Mesodermal cell (in vitro differentiated cells): ENCODE data around the gene GATB.

Experiments used
- H3K27ac ChIP-seq: 2 replicates; pipeline ENCODE4 v1.7.0; 2013; ENCODE audit warnings: mild to moderate bottlenecking, low read depth, low read length, moderate library complexity; ENCODE audit not compliant: severe bottlenecking
- H3K36me3 ChIP-seq: 2 replicates; pipeline ENCODE4 v1.7.1; 2013; ENCODE audit warnings: mild to moderate bottlenecking, low read length, moderate library complexity; ENCODE audit not compliant: control insufficient read depth, insufficient read depth
- H3K4me1 ChIP-seq: one replicate; pipeline ENCODE4 v1.7.1; 2013; ENCODE audit warnings: mild to moderate bottlenecking, low read length; ENCODE audit not compliant: insufficient read depth, control insufficient read depth, poor library complexity, severe bottlenecking
- H3K4me3 ChIP-seq: 2 replicates; pipeline ENCODE4 v1.7.0; 2013; ENCODE audit warnings: low read length, control low read depth, mild to moderate bottlenecking; ENCODE audit not compliant: insufficient read depth, poor library complexity, severe bottlenecking; ENCODE audit errors: extremely low read depth
- H3K9me3 ChIP-seq: 2 replicates; pipeline ENCODE4 v1.7.1; 2013; ENCODE audit warnings: mild to moderate bottlenecking, low read length, moderate library complexity; ENCODE audit not compliant: control insufficient read depth
- WGBS, 2 experiments: methylation state at CpG; one replicate each; pipeline ENCODE4 v1.1.5; 2013; ENCODE audit warnings: missing lambda C conversion rate in 2 of 2; ENCODE audit not compliant: insufficient coverage in 2 of 2; 5-methylcytosine and 5-hydroxymethylcytosine counted together

Gene GATB

GRCh38 chr4:151676301-151676700, 84.5 kb downstream of the GATB start:
- 95 to 100% methylated on average over 4 to 6 of the region's 11 CpGs for WGBS, 2 experiments
- Histone ChIP-seq H3K4me3 (no peak overlapping the region), H3K36me3 (no peaks in the 10 kb centered on the region), H3K9me3 (no peaks in the 10 kb centered on the region), H3K27ac (peak overlapping the region; percentile 83), H3K4me1 (peaks cover 30% of the 10 kb centered on the region)

GRCh38 chr4:151675411-151675971, 85.3 kb downstream of the GATB start:
- 89 to 97% methylated on average over 6 of the region's 9 CpGs for WGBS, 2 experiments
- Histone ChIP-seq H3K36me3 (no peaks in the 10 kb centered on the region), H3K27ac (peak overlapping the region; percentile 83), H3K4me1 (peaks cover 38% of the 10 kb centered on the region), H3K9me3 (no peaks in the 10 kb centered on the region), H3K4me3 (no peak overlapping the region)

DNA sequence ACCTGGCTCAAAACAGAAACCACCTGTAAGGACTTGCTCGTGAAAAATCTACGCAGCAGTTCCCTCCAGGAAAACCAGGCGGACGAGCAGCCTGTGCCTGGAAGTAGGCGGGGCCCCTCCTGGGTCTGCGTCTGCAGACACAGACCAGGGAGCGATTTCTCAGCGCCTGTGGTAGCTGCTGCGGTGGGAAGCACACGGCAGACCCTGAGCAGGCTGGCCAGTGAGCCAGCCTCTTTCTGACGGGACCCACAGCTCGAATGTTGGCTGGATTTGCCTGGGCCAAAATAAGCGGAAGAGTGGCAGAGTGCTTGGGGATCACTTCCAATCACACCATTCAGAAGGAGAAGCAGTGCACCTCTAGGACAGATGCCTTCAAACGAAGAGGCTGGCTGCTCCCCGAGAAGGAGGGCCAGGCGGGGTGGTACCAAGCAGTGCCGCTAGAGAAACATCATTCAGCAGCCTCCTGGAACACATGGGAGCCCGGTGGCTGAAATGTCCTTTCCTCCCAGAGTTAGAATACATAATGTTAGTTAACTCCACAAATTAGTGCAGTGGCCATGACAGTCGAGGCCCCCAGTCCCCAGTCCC, 85.9 kb downstream of the GATB start:
- peaks cover 38% of the 10 kb centered on the region for H3K4me1 ChIP-seq
- H3K27ac ChIP-seq = peak overlapping the region; percentile 83
- H3K4me3 ChIP-seq = no peak overlapping the region
- no peaks in the 10 kb centered on the region for H3K9me3 ChIP-seq
- no peaks in the 10 kb centered on the region for H3K36me3 ChIP-seq
- WGBS, 2 experiments = 56 to 63% methylated on average over 10 to 18 of the region's 19 CpGs

- Histone ChIP-seq H3K27ac (no peak overlapping the region), H3K4me1 (peaks cover 38% of the 10 kb centered on the region), H3K9me3 (no peaks in the 10 kb centered on the region), H3K36me3 (no peaks in the 10 kb centered on the region), H3K4me3 (no peak overlapping the region)
- WGBS, 2 experiments = 90 to 95% methylated on average over 7 of the region's 12 CpGs
These were observed 86.8 kb downstream of the GATB start for GRCh38 chr4:151673908-151674520.

DNA sequence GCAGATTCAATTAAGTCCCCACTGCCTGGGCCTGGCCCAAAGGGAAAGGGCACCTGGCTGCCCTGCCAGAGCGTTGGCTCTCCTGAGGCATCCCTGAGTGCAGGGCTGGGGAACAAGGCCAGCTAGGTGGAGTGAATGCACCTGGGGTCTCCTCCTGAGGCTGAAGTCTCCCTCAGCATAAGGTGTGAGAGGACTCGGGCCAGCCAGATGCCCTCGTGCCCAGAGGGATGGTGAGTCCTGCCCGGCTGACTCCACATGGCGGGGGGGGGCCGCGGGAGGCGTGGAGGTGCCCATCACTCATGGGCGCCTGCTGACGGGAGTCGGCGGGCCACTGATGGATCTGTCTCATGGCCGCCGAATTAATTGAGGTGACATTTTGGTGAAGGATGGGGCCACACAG, 87.8 kb downstream of the GATB start:
- peaks cover 38% of the 10 kb centered on the region for H3K4me1 ChIP-seq
- no peaks in the 10 kb centered on the region for H3K9me3 ChIP-seq
- no peak overlapping the region for H3K27ac ChIP-seq
- no peaks in the 10 kb centered on the region for H3K36me3 ChIP-seq
- H3K4me3 ChIP-seq = no peak overlapping the region
- WGBS, 2 experiments = 95 to 100% methylated on average over 7 to 9 of the region's 14 CpGs

- H3K27ac ChIP-seq = peak overlapping the region; percentile 85
- WGBS, 2 experiments = 61 to 67% methylated on average over 8 to 12 of the region's 14 CpGs
- H3K36me3 ChIP-seq = no peaks in the 10 kb centered on the region
- H3K9me3 ChIP-seq = no peaks in the 10 kb centered on the region
- H3K4me3 ChIP-seq = no peak overlapping the region
- H3K4me1 ChIP-seq = peaks cover 40% of the 10 kb centered on the region
These were observed 89.2 kb downstream of the GATB start for GRCh38 chr4:151671541-151672059.

DNA sequence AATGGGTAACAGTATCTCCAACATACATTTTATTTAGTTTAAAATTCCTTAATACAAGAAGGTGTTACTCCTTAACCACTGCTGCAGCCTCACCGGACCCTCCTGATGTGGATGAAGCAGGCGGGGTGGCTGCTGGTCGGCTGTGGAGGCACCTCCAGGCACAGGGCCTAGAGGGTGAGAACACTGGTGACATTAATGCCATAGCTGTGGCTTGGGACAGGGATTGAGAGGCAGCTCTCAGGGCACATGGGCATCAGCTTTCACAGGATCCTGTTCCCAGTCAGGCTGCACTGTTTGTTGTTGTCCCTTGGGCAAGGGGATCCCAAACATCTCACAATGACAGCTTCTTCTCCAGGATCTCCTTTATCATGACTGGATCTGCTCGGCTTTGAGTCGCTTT, 90.0 kb downstream of the GATB start:
- Histone ChIP-seq H3K27ac (peak overlapping the region; percentile 85), H3K4me3 (no peak overlapping the region), H3K4me1 (peaks cover 39% of the 10 kb centered on the region), H3K9me3 (no peaks in the 10 kb centered on the region), H3K36me3 (no peaks in the 10 kb centered on the region)
- 95 to 100% methylated on average over 1 to 5 of the region's 5 CpGs for WGBS, 2 experiments

DNA sequence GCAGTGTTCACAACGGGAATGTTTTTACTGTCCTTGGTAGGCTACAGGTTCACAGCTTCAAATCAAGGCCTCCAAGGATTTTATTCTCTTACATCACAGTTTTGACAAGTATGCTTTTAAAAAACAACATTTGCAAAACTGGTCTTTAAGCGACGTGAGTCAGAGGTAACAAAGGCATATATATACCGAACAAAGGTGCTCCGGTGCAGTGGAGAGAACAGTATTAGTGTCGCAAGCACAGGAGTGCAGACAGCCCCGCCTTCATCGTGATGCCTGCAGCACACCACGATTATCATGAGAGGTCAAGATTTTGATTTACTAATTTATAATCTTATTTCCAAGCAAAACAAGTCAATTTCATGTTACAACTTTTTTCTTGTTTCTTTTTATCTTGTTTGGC, 90.8 kb downstream of the GATB start:
- H3K4me3 ChIP-seq = no peak overlapping the region
- no peaks in the 10 kb centered on the region for H3K9me3 ChIP-seq
- no peaks in the 10 kb centered on the region for H3K36me3 ChIP-seq
- 95 to 100% methylated on average over 5 to 8 of the region's 9 CpGs for WGBS, 2 experiments
- no peak overlapping the region for H3K27ac ChIP-seq
- H3K4me1 ChIP-seq = peaks cover 34% of the 10 kb centered on the region

DNA sequence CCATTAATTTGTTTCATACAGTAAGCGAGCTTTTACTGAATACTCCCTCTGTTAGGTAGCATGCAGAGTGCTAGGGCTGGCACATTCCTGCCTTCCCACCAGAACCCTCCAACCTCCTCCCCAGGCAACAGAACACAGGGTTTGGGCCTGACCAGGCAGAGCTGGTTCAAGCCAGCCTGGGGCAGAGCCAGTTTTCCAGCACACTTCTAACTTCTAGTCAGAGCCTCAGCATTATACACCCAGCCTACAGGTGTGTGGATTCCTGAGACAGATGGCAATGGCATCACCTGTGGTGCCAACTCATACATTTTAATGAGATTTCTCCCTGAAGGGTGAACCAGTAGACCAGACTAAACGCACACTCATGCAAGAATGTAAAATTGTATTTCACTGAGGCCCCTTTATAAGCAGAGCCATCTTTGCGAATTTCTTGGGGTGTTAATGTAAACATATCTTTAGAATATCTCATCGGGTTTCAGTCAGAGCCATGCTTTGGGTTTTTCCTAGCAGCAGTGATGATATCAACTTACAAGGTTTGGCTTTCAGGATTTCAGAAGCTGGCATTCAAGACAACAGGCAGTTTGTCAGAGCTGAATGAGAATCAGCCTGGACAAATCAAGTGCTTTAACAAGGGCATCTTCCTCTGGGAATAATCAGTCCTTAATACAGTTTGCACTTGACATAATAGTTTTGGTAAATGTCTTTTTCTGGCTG, 92.0 kb downstream of the GATB start:
- no peak overlapping the region for H3K4me3 ChIP-seq
- WGBS, 2 experiments = 84 to 89% methylated on average over 2 to 3 of the region's 4 CpGs
- no peak overlapping the region for H3K27ac ChIP-seq
- no peaks in the 10 kb centered on the region for H3K36me3 ChIP-seq
- no peaks in the 10 kb centered on the region for H3K9me3 ChIP-seq
- peaks cover 30% of the 10 kb centered on the region for H3K4me1 ChIP-seq

DNA sequence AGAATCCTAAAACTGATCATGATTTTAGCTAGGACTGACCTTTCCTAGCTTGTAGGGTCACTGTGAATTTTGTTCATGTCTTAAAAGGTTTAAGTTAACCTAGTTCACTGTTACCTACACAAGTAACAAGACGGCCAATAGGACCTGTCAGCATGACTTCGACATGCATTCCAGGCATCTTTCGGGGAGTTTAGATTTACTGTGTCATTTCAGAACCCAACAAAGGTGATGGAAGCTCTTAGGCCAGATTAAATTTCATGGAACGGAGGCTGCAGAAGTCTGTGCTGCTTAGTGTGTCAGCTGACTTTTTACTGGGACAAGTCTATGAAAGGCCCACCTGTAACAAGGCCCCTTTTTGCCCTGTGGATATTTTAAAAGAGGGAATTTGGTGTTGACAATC, 93.1 kb downstream of the GATB start:
- Histone ChIP-seq H3K27ac (no peak overlapping the region), H3K4me3 (no peak overlapping the region), H3K4me1 (peaks cover 24% of the 10 kb centered on the region), H3K36me3 (no peaks in the 10 kb centered on the region), H3K9me3 (no peaks in the 10 kb centered on the region)
- 95% methylated on average over 4 of the region's 4 CpGs for WGBS, 2 experiments
